Stimulated activated CD4-positive, alpha-beta T cell treated with anti-CD3 and anti-CD28 coated beads, Interleukin-15, amount 100 ng/mL, for 48 hours (primary cell): ENCODE measurements around the gene CNGB1.
"Not testable (repeated sequence)": the region's sequence is repeated elsewhere in the genome, so short reads cannot be mapped to it uniquely, and the experiment has no call there.

Experiments
- DNase-seq, 2 donors: peaks; one replicate each; pipeline ENCODE4 v3.0.0-alpha.2; 2020; ENCODE audit warnings: low read depth in 2 of 2

CNGB1 gene

GRCh38 chr16:57889111-57889510, 81.8 kb downstream of the CNGB1 start:
- no peak for DNase-seq

GRCh38 chr16:57888128-57888527, 82.8 kb downstream of the CNGB1 start:
- no peak for DNase-seq

DNA sequence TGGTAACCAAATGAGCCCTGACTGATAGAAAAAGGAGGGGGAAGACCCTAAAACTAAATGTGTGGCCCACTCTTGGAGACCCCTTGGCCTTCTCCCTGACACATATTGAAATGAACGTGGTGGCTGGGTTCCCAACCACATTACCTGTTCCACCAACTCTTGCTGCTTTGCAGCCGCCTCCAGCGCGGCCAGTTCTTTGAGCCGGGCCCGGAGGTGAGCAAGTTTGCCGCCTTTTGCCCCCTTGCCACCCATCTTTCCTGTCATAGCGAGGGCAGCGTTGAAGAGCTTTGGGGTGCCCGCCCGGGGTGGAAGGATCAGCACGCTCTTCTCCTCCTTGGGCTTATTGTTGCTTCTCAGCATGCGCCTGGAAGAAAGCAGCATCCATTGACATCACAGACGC, 83.2 kb downstream of the CNGB1 start:
- DNase-seq: no peak

DNA sequence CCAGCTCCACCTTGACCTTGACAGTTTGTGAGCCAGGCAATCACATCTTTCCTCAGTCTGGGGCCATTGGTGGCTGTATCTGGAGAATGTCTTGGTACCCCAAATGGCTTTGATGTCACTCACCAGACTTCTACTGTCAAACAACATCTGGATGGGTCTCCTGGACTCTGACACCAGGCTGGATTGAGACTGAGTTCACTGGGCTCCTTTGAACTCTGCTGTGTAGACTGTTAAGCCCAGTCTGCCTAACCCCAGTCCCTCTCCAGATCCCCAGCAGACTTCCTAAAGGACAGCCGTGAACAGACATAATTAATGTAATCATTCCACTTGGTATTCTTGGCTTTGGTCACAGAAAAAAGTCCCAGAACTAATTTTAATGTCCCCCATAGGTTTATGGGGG, 84.5 kb downstream of the CNGB1 start:
- DNase-seq: no peak

GRCh38 chr16:57884655-57885133, 86.2 kb downstream of the CNGB1 start:
- no peak for DNase-seq

DNA sequence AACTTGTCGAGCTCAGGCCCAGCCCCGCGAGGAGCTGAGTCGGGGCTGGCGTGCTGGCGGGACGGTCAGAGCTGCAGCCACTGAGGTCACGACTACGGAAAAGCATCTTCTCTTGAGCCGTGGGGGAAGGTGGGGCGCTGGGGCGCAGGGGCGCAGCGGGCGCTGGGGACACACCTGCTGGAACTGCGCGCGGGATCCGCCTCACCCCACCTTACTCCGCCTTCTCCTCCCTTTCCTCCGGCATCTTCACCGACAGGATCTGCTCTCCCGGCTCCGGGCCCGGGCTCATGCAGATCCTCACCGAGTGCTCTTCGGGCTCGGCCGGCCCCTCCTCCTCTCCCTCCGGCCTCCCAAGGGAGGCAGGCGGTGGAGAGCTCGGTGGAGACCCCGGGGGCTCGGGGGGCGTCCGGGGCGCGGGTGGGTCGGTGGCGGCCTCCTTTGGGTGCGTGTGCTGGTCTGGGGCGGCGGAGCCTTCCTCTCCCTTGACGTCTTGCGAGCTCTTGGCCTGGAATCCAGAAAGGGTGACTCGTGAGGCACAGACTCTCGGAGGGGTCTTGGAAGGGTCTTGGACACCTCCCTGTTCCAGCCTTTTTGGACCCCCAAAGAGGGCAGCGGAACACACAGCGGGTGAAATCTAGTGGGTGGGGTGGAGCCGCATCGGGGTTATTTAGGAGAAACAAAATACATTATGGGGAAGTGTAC, 86.8 kb downstream of the CNGB1 start:
- DNase-seq: no peak

- DNase-seq: no peak
Observed at GRCh38 chr16:57883480-57883879, 87.4 kb downstream of the CNGB1 start.

DNA sequence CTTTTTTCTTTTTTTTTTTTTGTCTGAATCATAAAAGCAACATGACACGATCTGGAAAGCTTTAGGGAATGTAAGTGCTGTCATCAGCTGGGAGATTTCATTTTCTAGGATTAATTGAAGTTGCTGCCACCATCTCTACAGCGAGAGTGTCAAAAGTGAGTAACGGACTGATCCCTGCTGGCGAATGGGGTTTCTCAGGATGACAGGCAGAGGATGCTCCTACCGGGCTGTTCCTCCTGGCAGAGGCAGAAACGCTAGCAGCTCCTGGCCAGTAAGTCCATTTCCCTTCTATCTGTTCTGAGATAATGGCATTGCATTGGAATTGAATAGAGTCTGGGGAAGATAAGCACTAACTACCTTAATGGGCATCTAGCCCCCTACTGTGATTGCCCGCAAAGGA, 88.1 kb downstream of the CNGB1 start:
- DNase-seq: no peak

GRCh38 chr16:57882206-57882605, 88.7 kb downstream of the CNGB1 start:
- no peak for DNase-seq

DNA sequence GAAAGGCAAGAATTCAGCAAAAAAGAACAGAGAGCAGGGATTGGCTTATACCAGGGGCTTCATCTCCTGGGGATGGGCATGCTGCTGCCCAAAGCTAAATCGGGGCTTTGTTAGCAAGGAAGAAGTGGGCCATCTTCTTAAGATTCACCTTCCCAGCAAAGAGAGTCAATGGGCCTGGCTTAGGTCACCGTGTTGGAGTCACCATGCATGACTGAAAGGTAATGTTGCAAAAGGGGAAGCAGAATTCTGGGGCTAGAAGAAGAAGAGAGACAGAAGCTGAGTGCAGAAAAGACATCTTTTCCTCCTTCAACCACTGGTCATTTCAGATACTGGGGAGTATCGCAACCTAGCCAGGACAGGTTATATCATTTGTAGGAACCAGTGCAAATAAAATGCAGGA, 92.3 kb downstream of the CNGB1 start:
- no peak for DNase-seq

DNA sequence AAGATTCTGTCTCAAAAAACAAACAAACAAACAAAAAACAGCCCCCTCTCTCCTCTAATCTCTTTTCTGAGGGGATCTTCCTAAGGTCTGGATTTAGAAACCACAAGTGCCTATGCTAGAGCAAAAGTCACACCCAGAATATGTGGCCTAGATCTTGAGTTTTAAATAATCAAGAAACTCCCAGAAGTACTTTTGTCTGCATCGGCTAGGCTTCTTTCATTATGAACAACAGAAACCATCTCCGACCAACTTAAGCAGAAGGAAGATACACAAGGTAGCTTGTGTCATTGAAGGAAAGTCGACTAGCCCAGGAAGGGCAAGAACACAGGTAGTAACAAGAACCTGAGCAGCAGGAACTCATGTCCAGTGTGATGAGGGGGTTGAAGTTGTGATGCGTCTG, 94.7 kb downstream of the CNGB1 start:
- no peak for DNase-seq

GRCh38 chr16:57875347-57875746, 95.6 kb downstream of the CNGB1 start:
- DNase-seq: no peak

- no peak for DNase-seq
Observed at GRCh38 chr16:57873218-57873617, 97.7 kb downstream of the CNGB1 start.

DNA sequence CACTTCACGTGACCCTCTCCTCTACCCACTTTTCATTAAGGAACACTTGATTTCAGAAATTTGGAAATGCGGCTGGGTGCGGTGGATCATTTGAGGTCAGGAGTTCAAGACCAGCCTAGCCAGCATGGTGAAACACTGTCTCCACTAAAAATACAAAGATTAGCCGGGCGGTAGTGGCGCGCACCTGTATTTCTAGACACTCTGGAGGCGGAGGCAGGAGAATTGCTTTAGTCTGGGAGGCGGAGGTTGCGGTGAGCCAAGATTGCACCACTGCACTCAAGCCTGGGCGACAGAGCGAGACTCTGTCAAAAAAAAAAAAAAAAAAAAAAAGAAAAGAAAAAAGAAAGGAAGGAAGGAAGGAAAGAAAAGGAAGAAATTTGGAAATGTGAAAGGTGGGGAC, 98.2 kb downstream of the CNGB1 start:
- not testable (repeated sequence) for DNase-seq

DNA sequence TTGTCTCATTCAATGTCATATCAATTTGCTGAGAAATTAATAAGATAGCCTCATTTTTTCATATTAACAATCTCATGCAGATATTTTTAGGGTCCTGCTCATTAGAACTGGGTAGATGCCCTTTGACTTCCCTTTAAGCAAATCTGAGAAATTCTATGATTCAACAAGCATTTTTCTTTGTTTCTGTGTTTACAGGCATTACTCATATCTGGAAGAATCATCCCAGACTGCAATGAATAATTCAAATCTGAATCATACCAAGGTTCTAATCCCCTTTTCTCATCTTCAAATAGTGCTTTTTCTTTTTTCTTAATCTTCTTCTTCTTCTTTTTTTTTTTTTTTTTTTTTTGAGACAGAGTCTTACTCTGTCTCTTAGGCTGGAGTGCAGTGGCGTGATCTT, 99.5 kb downstream of the CNGB1 start:
- DNase-seq: no peak

DNA sequence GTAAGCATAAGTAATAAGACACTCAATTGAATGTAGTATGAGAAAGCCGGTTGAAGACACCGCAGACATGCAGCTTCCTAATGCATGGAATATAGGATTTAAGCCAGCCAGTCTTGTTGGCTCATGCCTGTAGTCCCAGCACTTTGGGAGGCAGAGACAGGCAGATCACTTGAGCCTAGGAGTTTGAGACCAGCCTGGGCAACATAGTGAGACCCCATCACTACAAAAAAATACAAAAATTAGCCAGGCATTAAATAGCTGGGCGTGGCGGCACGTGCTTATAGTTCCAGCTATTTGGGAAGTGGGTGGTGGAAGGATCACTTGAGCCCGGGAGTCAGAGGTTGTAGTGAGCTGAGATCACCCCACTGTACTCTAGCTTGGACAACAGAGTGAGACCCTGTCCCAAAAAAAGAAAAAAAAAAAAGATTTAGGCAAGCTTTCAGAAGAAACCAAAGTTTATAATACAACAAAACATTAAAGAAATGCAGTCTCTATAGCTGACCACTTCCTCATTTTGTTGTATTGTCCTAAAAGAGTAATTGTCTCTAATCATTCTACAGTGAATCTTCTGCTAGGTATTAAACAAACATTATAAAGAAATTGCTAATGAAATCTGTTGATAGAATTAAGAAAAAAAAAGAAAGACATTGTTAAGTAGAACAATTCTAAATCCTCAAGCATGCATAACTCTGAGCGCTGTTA, 100.0 kb downstream of the CNGB1 start:
- DNase-seq: no peak

DNA sequence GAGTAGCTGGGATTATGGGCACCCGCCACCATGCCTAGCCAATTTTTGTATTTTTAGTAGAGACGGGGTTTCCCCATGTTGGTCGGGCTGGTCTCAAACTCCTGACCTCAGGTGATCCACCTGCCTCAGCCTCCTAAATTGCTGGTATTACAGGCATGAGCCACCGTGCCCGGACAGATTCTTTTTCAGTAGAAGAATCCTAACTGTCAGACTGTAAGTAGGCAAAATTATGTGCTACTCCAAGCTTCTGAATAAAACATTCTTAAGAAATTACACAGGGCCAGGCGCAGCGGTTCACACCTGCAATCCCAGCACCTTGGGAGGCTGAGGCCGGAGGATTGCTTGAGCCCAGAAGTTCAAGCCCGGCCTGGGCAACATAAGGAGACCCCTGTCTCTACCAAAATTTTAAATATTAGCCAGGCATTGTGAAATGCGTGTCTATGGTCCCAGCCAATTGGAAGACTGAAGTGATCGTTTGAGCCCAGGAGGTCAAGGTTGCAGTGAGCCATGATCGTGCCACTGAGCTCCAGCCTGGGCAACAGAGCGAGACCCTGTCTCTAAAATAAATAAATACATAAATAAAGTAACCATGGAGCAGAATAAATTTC, 101.9 kb downstream of the CNGB1 start:
- DNase-seq: no peak

DNA sequence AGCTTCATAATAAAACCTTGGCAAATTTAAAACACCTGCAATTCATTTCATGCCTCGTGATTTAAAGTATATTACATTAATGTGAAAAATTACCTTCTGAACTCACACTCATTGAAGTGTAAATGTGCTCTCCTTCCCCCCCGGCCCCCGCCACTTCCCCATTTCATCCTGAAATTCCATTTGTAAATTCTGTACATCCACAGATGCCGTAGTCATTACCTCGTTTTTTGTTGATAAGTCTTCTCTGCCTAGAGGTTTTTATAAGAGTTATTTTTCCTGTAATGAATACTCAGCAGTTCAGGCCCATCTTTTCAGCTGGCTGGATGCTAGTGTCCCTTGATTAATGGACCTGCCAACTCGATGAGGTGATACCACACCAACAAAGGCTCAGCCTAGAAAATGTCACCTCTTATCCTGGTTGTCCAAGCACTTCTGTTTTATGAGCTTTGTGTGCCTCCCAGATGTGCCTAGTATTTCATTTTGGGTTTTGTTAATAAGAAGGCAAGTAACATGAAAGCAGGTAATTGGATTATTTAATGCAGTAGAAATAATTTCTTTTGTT, 103.8 kb downstream of the CNGB1 start:
- DNase-seq: no peak

GRCh38 chr16:57866529-57866918, 104.4 kb downstream of the CNGB1 start:
- DNase-seq: no peak

DNA sequence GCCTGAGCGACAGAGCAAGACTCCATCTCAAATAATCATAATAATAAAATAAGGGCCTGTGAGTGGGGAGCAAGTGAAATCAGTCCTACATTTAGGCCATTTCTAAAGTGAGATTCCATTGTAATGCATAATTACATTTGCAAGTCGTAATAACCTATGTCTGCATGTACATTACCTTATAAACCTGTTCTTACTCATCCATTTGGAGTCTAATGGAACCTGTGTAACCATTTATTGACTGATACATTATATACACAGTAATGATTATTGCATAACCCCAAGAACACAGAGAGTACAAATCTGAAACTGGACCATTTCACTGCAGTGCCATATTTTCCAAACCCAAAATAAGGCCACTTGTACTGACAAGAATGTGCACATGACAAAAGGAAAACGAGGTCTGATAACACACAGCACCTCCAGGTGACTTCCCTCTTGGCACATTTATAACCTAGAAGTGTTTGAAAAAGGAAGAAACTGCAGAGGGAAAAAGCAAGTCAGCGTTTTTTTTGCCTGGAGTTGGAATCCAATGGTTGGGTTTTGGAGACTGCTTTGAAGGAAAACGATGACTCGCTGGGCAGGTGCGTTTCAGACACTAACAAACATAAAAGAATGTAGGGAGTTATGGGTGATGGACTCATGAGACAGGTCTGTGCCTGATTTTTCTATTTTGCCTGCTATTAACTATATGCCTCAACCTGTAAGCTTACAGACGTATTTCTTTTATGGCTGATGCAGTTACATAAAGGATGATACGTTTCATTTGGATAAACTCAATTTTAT, 105.0 kb downstream of the CNGB1 start:
- no peak for DNase-seq

DNA sequence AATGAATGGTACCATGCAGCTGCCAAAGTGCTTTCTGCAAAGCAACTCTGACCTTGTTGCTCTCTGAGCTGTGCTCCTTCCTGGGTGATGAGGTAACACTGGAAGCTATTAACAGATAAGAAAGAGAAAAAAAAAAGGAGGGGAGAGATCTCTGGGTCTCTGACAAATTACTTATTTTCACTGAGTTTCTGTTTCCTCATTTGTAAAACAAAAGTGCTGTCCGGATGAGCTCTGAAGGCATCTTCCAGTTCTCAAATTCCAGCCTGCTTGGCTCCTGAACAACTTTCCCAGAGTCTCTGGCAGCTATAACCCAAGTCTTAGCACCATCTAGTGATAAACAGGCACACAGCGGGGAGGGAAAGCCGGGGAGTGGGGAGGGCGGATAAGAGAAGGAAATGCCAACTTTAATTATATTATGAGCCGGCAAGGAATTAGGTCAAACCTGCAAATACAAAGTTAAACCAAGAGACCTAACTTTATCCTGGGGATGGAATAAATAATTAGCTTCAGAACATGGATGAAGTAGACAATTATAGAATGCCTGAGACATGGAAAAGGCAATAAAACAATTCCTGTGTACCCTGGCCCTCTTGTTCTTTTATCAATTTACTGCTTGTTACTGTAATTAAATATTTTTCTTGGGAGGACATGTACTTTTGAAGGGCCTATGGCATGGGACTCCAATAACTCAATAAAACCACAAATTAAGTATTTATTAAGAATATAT, 107.3 kb downstream of the CNGB1 start:
- no peak for DNase-seq
